H1 (cell line): ENCODE results near the gene ZMAT5. TPM values are rescaled to one million over a fixed set of nuclear protein-coding genes. Genes with fewer than 3 reads are reported as not detected.

Experiments
- CTCF ChIA-PET: fragments of 300-600 bp; sonication (Branson Sonifier 250); formaldehyde crosslinking; loops from one replicate; lab custom pipeline; 2021; ENCODE audit not compliant: partially characterized antibody; lab: Charles Lee
- POLR2A ChIA-PET: fragments of 300-600 bp; sonication (Branson Sonifier 250); formaldehyde crosslinking; loops from one replicate; lab custom pipeline; 2021; ENCODE audit warnings: inconsistent platforms; ENCODE audit not compliant: partially characterized antibody; lab: Charles Lee
- DNase-seq, 2 experiments: peaks; one replicate each; pipeline versions ENCODE4 v3.0.0 to v3.0.0-alpha.2; 2010 to 2022; ENCODE audit warnings: low spot score in 2 of 2, low read depth in 1 of 2, mixed read lengths in 1 of 2
- FAIRE-seq: peaks from 2 replicates; lab custom pipeline; 2011; peaks lifted over from hg19 to GRCh38; lab: Jason Lieb, UNC
- H2AFZ ChIP-seq: 2 replicates; pipeline ENCODE4 v1.8.1; 2012; ENCODE audit warnings: low read length, inconsistent platforms
- H2AK5ac ChIP-seq: 2 replicates; pipeline ENCODE4 v1.6.1; 2013; ENCODE audit warnings: low read depth, low read length
- H2BK120ac ChIP-seq: replicated peaks from 2 replicates; pipeline ENCODE3; 2013; ENCODE audit warnings: low read depth, low read length, inconsistent platforms
- H2BK12ac ChIP-seq: 2 replicates; pipeline ENCODE4 v1.6.1; 2013; ENCODE audit warnings: low read depth, low read length
- H2BK15ac ChIP-seq: 2 replicates; pipeline ENCODE4 v1.6.1; 2013; ENCODE audit warnings: low read length
- H2BK20ac ChIP-seq: 2 replicates; pipeline ENCODE4 v1.6.1; 2013; ENCODE audit warnings: low read length
- H2BK5ac ChIP-seq: 2 replicates; pipeline ENCODE4 v1.6.1; 2013; ENCODE audit warnings: low read depth, low read length
- H3K14ac ChIP-seq: 2 replicates; pipeline ENCODE4 v1.6.1; 2013; ENCODE audit warnings: inconsistent platforms; ENCODE audit not compliant: insufficient read length
- H3K18ac ChIP-seq: 2 replicates; pipeline ENCODE4 v1.6.1; 2013; ENCODE audit warnings: low read length; ENCODE audit errors: extremely low read depth
- H3K23ac ChIP-seq: 2 replicates; pipeline ENCODE4 v1.6.1; 2013; ENCODE audit warnings: inconsistent platforms; ENCODE audit not compliant: insufficient read length
- H3K23me2 ChIP-seq: 2 replicates; pipeline ENCODE4 v1.6.1; 2013; ENCODE audit warnings: low read depth, low read length
- H3K27ac ChIP-seq: 2 replicates; pipeline ENCODE4 v1.6.1; 2011; ENCODE audit warnings: low read depth, low read length, inconsistent platforms
- H3K27me3 ChIP-seq, 4 experiments: replicated peaks in 1 of 4; 1 replicate in 1 of 4; 2 replicates in 3 of 4; pipeline versions ENCODE4 v1.6.1 to v1.8.1; 2011 to 2013; ENCODE audit warnings: low read length in 3 of 4, mild to moderate bottlenecking in 3 of 4, inconsistent platforms in 2 of 4, mixed read lengths in 2 of 4, moderate library complexity in 1 of 4; ENCODE audit not compliant: control insufficient read depth in 3 of 4, insufficient read depth in 3 of 4; ENCODE audit errors: extremely low read depth in 1 of 4
- H3K36me3 ChIP-seq, 4 experiments: 2 replicates each; pipeline versions ENCODE4 v1.6.1 to v1.8.1; 2011 to 2013; ENCODE audit warnings: mild to moderate bottlenecking in 4 of 4, low read length in 3 of 4, moderate library complexity in 2 of 4, control low read depth in 1 of 4, inconsistent platforms in 1 of 4; ENCODE audit not compliant: insufficient read depth in 4 of 4, control insufficient read depth in 2 of 4
- H3K4ac ChIP-seq: replicated peaks from 2 replicates; pipeline ENCODE3; 2013; ENCODE audit warnings: low read length, low read depth, mixed read lengths, inconsistent platforms; ENCODE audit not compliant: insufficient read length
- H3K4me1 ChIP-seq, 4 experiments: replicated peaks in 1 of 4; 1 replicate in 1 of 4; 2 replicates in 3 of 4; pipeline versions ENCODE4 v1.6.1 to v1.8.1; 2011 to 2013; ENCODE audit warnings: low read length in 3 of 4, inconsistent platforms in 2 of 4, mixed read lengths in 1 of 4; ENCODE audit not compliant: insufficient read depth in 4 of 4, control insufficient read depth in 3 of 4
- H3K4me2 ChIP-seq, 2 experiments: 2 replicates each; pipeline versions ENCODE4 v1.6.1 to v1.8.1; 2011 to 2013; ENCODE audit warnings: low read depth in 2 of 2, low read length in 2 of 2, control low read depth in 1 of 2, inconsistent platforms in 1 of 2, mild to moderate bottlenecking in 1 of 2; ENCODE audit not compliant: insufficient read depth in 1 of 2
- H3K4me3 ChIP-seq, 4 experiments: fragments of 200-600, 300-600 bp in 1 of 4; sonication (generic), shearing (Covaris generic), sonication (Bioruptor Twin) in 1 of 4; 2 replicates each; pipeline versions ENCODE4 v1.5.1 to v1.8.1; 2011 to 2016; ENCODE audit warnings: low read length in 4 of 4, low read depth in 3 of 4, control low read depth in 2 of 4, inconsistent platforms in 2 of 4, mild to moderate bottlenecking in 2 of 4, mixed read lengths in 1 of 4, moderate library complexity in 1 of 4; ENCODE audit not compliant: insufficient read depth in 2 of 4; ENCODE audit errors: extremely low read depth in 1 of 4
- H3K56ac ChIP-seq: replicated peaks from 2 replicates; pipeline ENCODE3; 2013; ENCODE audit warnings: low read depth, mild to moderate bottlenecking, mixed read lengths, low read length, inconsistent platforms; ENCODE audit not compliant: insufficient read length
- H3K79me1 ChIP-seq: 2 replicates; pipeline ENCODE4 v1.6.1; 2013; ENCODE audit warnings: low read depth, low read length, control low read depth
- H3K79me2 ChIP-seq, 2 experiments: 2 replicates each; pipeline versions ENCODE4 v1.6.1 to v1.8.1; 2012 to 2013; ENCODE audit warnings: low read length in 2 of 2, mild to moderate bottlenecking in 2 of 2, inconsistent platforms in 1 of 2; ENCODE audit not compliant: insufficient read depth in 2 of 2, control insufficient read depth in 1 of 2
- H3K9ac ChIP-seq, 4 experiments: replicated peaks in 1 of 4; 1 replicate in 1 of 4; 2 replicates in 3 of 4; pipeline versions ENCODE4 v1.6.1 to v1.8.1; 2011 to 2013; ENCODE audit warnings: low read depth in 3 of 4, low read length in 3 of 4, control low read depth in 2 of 4, mild to moderate bottlenecking in 2 of 4, moderate library complexity in 2 of 4, inconsistent platforms in 1 of 4; ENCODE audit errors: extremely low read depth in 1 of 4
- H3K9me3 ChIP-seq, 2 experiments: 2 replicates each; pipeline versions ENCODE4 v1.6.1 to v1.8.1; 2012 to 2013; ENCODE audit warnings: mild to moderate bottlenecking in 2 of 2, moderate library complexity in 2 of 2, control low read depth in 1 of 2, inconsistent platforms in 1 of 2, low read depth in 1 of 2, low read length in 1 of 2, mixed read lengths in 1 of 2; ENCODE audit not compliant: insufficient read depth in 2 of 2
- H4K20me1 ChIP-seq, 2 experiments: replicated peaks in 1 of 2; 2 replicates each; pipeline versions ENCODE3 to v1.8.1; 2011 to 2013; ENCODE audit warnings: inconsistent platforms in 2 of 2, low read length in 2 of 2, mild to moderate bottlenecking in 1 of 2; ENCODE audit not compliant: insufficient read depth in 2 of 2, control insufficient read depth in 1 of 2
- H4K5ac ChIP-seq: 2 replicates; pipeline ENCODE4 v1.6.1; 2013; ENCODE audit warnings: low read length, low read depth, mixed read lengths, inconsistent platforms; ENCODE audit not compliant: insufficient read length
- H4K8ac ChIP-seq: 2 replicates; pipeline ENCODE4 v1.8.0; 2013; ENCODE audit warnings: mild to moderate bottlenecking, moderate library complexity, low read length, inconsistent platforms; ENCODE audit not compliant: insufficient read depth; ENCODE audit errors: extremely low read depth
- H4K91ac ChIP-seq: replicated peaks from 2 replicates; pipeline ENCODE3; 2013; ENCODE audit warnings: low read length, mixed read lengths, inconsistent platforms; ENCODE audit not compliant: insufficient read length
- ASH2L ChIP-seq: fragments of 200-600, 300-600 bp; sonication (generic); IDR thresholded peaks from one replicate; pipeline ENCODE4 v1.7.1; 2017; ENCODE audit warnings: low read length
- CREB1 ChIP-seq: IDR thresholded peaks from 2 replicates; pipeline ENCODE4 v1.6.1; 2012; ENCODE audit warnings: inconsistent platforms
- EGR1 ChIP-seq: IDR thresholded peaks from 2 replicates; pipeline ENCODE4 v1.6.1; 2011; ENCODE audit warnings: low read depth, low read length, borderline replicate concordance
- EZH2 ChIP-seq: fragments of 200-600 bp; sonication (generic); IDR thresholded peaks from 2 replicates; pipeline ENCODE4 v1.7.1; 2012; ENCODE audit warnings: low read depth, mild to moderate bottlenecking, moderate library complexity, low read length, inconsistent platforms; ENCODE audit not compliant: severe bottlenecking
- HDAC2 ChIP-seq, 2 experiments: fragments of 300-600 bp in 1 of 2; sonication (generic) in 1 of 2; IDR thresholded peaks; 2 replicates each; pipeline ENCODE4 v1.6.1; 2011 to 2012; ENCODE audit warnings: low read depth in 2 of 2, low read length in 2 of 2, mild to moderate bottlenecking in 2 of 2, moderate library complexity in 2 of 2, borderline replicate concordance in 1 of 2, inconsistent platforms in 1 of 2
- JUN ChIP-seq: IDR thresholded peaks from 2 replicates; pipeline ENCODE4 v1.6.1; 2011; ENCODE audit warnings: low read depth, mild to moderate bottlenecking, improper control_type of control experiment, low read length
- NANOG ChIP-seq: IDR thresholded peaks from 2 replicates; pipeline ENCODE4 v1.6.1; 2011; ENCODE audit warnings: low read length, low read depth, mild to moderate bottlenecking, inconsistent platforms; ENCODE audit not compliant: insufficient read depth, poor library complexity, severe bottlenecking
- SP4 ChIP-seq: IDR thresholded peaks from 2 replicates; pipeline ENCODE4 v1.6.1; 2012; ENCODE audit warnings: low read length, inconsistent platforms
- TCF12 ChIP-seq: IDR thresholded peaks from 2 replicates; pipeline ENCODE4 v1.6.1; 2011; ENCODE audit warnings: low read depth, mild to moderate bottlenecking, low read length
- TEAD4 ChIP-seq: IDR thresholded peaks from 2 replicates; pipeline ENCODE4 v1.6.1; 2012; ENCODE audit warnings: low read depth, low read length, inconsistent platforms, mixed read lengths
- USF2 ChIP-seq: IDR thresholded peaks from 2 replicates; pipeline ENCODE4 v1.6.1; 2011; ENCODE audit warnings: low read length, improper control_type of control experiment
- WGBS, 2 experiments: shearing (Covaris generic) in 1 of 2; methylation state at CpG; one replicate each; pipeline versions ENCODE4 v1.1.6 to v1.1.7; 2013 to 2015; ENCODE audit warnings: low lambda C conversion rate in 2 of 2, mixed read lengths in 2 of 2, inconsistent platforms in 1 of 2, low coverage in 1 of 2, missing lambda C conversion rate in 1 of 2; ENCODE audit not compliant: insufficient replicate concordance in 2 of 2, insufficient coverage in 1 of 2, insufficient read length in 1 of 2; ENCODE audit errors: extremely low coverage in 1 of 2, missing lambda C conversion rate in 1 of 2; 5-methylcytosine and 5-hydroxymethylcytosine counted together
- polyA plus RNA-seq, 7 experiments: library from polyadenylated mRNA; depleted of rRNA in 3 of 7; stranded (reverse) in 5 of 7; unstranded in 2 of 7; fragments of >200 nt in 5 of 7; fragments of 200-250 nt in 2 of 7; gene quantifications; 1 replicate in 5 of 7; 2 replicates in 1 of 7; 4 replicates in 1 of 7; pipeline versions ENCODE4 v1.2.1 to v1.2.3, GENCODE V29; 2011 to 2013; ENCODE audit warnings: missing spikeins in 2 of 7, mixed read lengths in 2 of 7
- total RNA-seq: library from RNA; stranded (reverse); fragmentation: NEBNext Ultra II Directional; extraction: Animal tissue kit (Norgen Biotek cat#: 25700); gene quantifications from 2 replicates; pipeline ENCODE4 v1.2.1, GENCODE V29; 2021
- TF ChIP-seq, protein P1 (sequence below): IDR thresholded peaks from 2 replicates; pipeline ENCODE4 v1.6.1; 2012; ENCODE audit warnings: low read length, inconsistent platforms

Gene ZMAT5
- total and polyA plus RNA-seq, 2 of the 8 experiments (the other 6 are each of a cell fraction or from before 2014, with no cell fraction given), result 14.0 to 38.3 TPM

DNA sequence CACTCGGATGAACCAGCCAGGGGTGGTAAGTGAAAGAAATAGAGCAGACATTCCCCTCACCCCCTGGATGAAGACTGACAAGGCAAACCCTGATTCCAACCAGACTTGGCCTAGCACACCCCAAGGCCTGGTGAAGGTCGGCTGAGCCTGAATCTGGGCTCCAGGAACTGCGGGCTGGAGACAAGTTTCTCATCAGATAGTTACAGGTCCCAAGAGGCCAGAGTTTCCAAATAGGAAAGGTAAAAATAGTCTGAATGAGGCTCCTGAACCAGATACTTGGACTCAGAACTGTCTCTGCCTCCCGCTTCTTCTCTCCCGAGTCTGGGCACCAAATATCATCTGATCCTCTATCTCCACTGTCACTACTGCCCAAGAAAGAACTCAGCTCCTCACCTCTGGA is 7.8 kb downstream of the ZMAT5 start:
- 78% methylated on average over 5 of the region's 5 CpGs; no CpG with 5 or more reads in 1 of the 2 experiments for WGBS, 2 experiments
- H4K8ac ChIP-seq, result no peak overlapping the region
- H4K20me1 ChIP-seq, result no peaks in the 10 kb centered on the region
- no peak overlapping the region for H3K4me3 ChIP-seq
- no peak overlapping the region for H3K23ac ChIP-seq
- no peak overlapping the region for H2BK20ac ChIP-seq
- FAIRE-seq (no peak), DNase-seq (no peak)
- no peak overlapping the region for H3K56ac ChIP-seq
- ChIA-PET POLR2A (no interaction called here), CTCF (interaction anchor here (1.1 kb wide), 1 partner anchor 14 kb away, joined by 4 read pairs; no protein-coding TSS in a partner anchor)
- H2AK5ac ChIP-seq, result no peak overlapping the region
- no peaks in the 10 kb centered on the region for H3K79me1 ChIP-seq
- H2BK15ac ChIP-seq, result no peak overlapping the region
- H3K4me1 ChIP-seq, result peaks cover 0 to 2% (median 0%) of the 10 kb centered on the region in 4 experiments; a peak in 1 of 7 replicates
- H3K4ac ChIP-seq, result no peak overlapping the region
- H4K5ac ChIP-seq, result no peak overlapping the region
- H3K36me3 ChIP-seq, result no peaks in the 10 kb centered on the region
- no peak overlapping the region for H3K4me2 ChIP-seq
- H3K9ac ChIP-seq, result no peak overlapping the region
- H2BK120ac ChIP-seq, result no peak overlapping the region
- no peak overlapping the region for H3K18ac ChIP-seq
- H3K14ac ChIP-seq, result no peak overlapping the region
- H3K27ac ChIP-seq, result no peak overlapping the region
- no peak overlapping the region for H4K91ac ChIP-seq
- no peaks in the 10 kb centered on the region for H3K27me3 ChIP-seq
- H3K9me3 ChIP-seq, result no peaks in the 10 kb centered on the region
- H3K79me2 ChIP-seq, result no peaks in the 10 kb centered on the region
- no peak overlapping the region for H2BK5ac ChIP-seq
- H2AFZ ChIP-seq, result no peak overlapping the region
- no peaks in the 10 kb centered on the region for H3K23me2 ChIP-seq
- H2BK12ac ChIP-seq, result no peak overlapping the region
- no peak for TF ChIP-seq HDAC2 (IDR thresholded peaks at IDR 0.05; ENCODE audit: borderline replicate concordance in 1 of 2, low read depth in 2 of 2, low read length in 2 of 2)
- TF ChIP-seq EGR1, result no peak
- no peak for TF ChIP-seq USF2
- no peak for TF ChIP-seq TEAD4
- TF ChIP-seq, protein P1, sequence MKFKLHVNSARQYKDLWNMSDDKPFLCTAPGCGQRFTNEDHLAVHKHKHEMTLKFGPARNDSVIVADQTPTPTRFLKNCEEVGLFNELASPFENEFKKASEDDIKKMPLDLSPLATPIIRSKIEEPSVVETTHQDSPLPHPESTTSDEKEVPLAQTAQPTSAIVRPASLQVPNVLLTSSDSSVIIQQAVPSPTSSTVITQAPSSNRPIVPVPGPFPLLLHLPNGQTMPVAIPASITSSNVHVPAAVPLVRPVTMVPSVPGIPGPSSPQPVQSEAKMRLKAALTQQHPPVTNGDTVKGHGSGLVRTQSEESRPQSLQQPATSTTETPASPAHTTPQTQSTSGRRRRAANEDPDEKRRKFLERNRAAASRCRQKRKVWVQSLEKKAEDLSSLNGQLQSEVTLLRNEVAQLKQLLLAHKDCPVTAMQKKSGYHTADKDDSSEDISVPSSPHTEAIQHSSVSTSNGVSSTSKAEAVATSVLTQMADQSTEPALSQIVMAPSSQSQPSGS, result no peak
- TF ChIP-seq JUN, result no peak
- no peak for TF ChIP-seq SP4
- no peak for TF ChIP-seq ASH2L
- TF ChIP-seq EZH2, result no peak
- TF ChIP-seq NANOG, result no peak
- no peak for TF ChIP-seq TCF12
- no peak for TF ChIP-seq CREB1
